Activated T-cell treated with anti-CD3 and anti-CD28 coated beads, Interleukin-2, amount 50 U/mL, for 48 hours (primary cell): ENCODE data around the gene TENT4B.
A peak's percentile ranks its signal among the peaks of the same experiment; 100 is the strongest.
"Not testable (repeated sequence)": the region's sequence is repeated elsewhere in the genome, so short reads cannot be mapped to it uniquely, and the experiment has no call there.

Experiments
- DNase-seq, 2 experiments: peaks; one replicate each; pipeline ENCODE4 v3.0.0-alpha.2; 2020

TENT4B gene

DNA sequence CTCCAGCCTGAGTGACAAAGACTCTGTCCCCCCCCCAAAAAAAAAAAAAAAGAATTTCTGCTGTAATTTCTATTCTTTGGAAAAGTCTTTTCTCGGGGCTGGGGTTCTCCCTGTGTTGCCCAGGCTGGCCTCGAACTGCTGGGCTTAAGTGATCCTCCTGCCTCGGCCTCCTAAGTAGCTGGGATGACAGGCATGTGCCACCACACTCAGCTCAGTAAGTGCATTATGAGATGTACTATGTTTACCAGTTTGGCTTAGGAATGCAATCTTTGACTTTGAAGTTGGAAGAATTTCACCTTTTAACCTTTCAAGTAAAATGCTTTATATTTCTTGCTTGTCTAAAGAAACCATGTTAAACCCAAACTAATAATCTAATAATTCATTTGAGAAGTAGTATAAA, 85.2 kb downstream of the TENT4B start:
- DNase-seq = no peak

DNA sequence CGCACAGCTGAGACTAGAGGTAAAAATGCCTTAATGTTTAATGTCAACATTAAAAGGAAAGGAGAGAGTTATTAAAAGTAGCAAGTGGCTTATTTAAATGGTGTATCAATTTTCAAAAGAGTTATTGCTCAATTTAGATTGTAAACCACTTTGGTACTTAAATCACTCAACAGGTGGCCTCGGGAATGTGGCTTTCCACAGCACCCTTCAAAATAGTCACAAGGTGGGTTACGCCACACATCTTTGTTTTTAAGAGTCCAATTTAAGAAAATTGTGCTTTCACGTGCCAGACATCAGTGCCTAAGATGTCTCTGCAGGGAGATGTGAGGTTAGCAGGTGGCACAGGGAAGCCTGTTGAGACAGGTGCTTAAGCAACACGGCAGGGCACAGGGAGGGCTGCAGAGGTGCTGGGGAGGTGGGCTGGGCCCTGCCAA, 85.8 kb downstream of the TENT4B start:
- DNase-seq = no peak

DNA sequence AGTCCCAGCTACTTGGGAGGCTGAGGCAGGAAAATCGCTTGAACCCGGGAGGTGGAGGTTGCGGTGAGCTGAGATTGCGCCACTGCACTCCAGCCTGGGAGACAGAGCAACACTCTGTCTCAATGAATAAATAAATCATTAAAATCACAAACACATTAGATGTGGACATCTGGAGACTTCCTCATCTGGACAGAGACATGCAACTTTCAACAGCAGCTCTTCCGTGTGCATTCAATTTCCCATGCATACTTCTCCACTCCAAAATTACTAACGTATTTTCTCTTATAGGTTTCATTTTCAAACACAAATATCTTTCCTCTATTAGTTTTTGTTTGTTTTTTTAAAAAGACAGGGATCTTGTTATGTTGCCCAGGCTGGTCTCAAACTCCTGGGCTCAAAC, 89.9 kb downstream of the TENT4B start:
- not testable (repeated sequence) for DNase-seq

DNA sequence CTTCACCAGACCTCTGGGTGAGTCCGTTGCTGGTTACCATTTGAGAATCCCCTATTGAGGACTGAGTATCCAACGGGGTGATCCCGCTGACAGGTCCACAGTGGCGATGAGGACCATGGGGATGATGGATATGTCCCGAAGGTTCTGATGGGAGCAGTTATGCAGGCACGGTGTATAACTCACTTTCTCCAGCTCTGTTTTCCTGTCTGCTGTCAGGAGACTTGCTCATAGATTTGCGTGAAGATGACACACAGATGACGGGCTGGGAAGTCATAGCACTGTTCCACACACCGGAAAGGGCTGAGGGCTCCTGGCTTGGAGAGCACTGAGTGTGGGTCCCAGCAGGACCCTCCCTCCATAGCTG, 91.0 kb downstream of the TENT4B start:
- DNase-seq = no peak

DNA sequence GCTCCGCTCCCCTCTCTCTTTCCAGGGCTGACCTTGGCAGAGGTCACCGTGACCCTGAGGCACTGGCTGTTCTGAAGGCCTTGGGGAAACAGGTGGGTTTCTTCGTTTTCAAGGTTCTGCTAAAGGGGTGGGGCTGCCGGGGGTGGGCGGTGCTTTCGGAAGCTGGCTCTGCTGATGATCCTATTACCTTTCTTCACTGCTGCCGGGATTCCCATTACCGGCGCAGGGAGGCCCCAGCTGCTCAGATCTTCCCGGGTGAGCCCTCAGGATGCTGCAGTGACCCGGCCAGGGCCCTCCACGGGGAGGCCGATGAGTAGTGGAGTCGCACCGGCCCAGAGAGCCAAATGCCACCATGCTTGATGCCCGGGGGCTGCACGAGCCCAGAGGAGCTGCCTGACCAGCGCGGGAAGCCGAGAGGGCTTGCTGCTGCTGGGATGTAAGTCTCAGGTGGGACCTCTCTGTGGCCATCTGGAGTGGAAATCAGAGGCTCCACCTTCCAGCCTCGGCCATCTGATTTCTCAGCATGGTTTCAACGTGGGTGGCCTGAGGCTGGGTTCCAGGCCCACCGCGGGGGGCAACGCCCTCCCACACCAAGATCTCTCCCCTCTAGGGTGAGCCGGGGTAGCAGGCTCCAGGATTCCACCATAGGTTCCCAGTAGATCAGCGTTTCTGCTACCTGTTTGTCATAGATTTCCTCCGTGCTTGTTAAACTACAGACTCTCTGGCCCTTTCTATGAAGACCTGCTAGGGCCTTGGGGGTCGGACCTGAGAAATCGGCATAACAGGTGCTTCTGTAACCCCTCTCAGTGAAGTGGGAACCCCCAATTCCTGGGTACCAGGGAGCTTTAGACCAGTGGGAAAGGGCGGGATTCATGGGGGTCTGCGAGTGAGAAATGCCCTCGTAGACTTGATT, 91.7 kb downstream of the TENT4B start:
- no peak for DNase-seq

DNA sequence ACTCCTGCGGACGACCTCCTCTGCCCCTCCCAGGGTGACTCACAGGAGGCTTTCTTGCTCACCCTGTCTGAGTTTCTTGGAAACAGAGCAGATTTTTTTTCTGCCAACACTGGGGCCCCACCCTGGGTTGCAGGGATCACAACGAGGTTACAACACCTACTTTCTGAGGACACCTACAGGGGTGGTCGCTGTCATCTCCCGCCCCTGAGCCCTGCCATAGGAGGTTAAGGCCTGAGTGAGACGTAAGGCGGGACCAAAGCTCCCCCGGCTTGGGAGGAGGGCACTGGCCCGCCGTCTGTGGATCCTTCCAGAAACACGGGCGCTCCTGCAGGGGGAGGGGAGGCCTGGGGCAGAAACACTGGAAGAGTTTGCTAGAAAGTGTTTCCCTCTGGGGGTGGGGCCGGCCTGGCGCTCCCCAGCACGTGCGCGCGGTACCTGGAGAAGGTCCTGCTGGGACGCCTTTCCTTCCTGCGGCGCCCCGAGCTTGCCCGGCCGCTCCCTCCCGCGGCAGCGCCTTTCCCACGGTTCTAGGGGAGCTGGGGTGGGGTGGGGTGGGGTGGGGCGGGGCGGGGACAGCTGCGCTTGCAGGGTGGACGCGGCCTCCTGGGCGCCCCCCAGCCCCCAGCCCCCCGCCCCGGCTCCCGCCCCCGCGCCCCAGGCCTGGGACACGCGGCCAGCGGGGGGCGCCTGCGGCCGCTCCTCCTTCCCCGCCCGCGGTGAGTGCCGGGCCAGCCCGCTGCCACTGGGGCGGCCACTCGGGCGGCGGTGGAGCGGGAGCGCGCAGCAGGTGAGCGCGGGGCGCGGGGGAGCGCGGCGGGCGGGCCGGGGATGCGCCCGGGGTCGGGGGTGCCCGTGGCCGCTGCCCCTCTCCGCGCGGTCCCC, 92.6 kb downstream of the TENT4B start:
- DNase-seq = peak; percentile 78 to 81

DNA sequence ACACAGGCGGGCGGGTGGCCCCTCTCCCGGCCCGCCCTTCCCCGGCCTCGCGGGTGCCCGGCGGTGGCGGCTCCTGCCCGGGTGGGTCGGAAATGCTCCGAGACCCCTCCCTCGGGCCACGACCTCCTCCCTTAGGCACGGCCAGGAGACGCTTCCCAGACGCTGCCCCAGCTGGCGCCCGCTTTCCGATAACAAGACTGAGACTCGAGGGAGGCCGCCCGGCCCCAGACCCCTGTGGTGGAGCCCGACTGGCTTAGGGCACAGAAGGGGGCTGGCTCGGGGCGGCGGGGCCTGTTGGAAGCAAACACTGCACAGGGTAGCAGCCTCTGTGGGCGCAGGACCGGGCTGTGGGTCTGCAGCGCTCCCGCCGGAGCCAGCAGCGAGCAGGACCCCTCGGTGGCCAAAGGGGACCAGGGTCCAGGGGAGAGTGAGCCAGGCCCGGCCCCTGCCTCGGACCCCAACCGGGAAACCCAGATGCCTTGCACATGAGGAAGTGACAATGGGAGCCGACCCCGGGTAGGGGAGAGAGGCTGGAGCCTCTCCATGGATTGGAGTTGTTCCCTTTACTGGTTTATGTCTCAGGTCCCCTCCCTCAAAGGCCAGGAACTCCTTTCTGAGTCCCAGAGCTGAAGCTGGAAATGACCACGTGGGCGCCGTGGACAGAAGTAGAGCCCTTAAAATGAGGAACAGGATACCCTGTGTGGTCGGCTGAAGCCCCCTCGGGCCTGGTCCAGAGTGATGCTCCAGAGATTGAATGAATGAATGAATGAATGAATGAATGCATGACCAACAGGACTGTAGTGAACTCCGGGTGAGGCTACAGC, 93.4 kb downstream of the TENT4B start:
- DNase-seq = peak in 1 of 2 experiments; percentile 44

DNA sequence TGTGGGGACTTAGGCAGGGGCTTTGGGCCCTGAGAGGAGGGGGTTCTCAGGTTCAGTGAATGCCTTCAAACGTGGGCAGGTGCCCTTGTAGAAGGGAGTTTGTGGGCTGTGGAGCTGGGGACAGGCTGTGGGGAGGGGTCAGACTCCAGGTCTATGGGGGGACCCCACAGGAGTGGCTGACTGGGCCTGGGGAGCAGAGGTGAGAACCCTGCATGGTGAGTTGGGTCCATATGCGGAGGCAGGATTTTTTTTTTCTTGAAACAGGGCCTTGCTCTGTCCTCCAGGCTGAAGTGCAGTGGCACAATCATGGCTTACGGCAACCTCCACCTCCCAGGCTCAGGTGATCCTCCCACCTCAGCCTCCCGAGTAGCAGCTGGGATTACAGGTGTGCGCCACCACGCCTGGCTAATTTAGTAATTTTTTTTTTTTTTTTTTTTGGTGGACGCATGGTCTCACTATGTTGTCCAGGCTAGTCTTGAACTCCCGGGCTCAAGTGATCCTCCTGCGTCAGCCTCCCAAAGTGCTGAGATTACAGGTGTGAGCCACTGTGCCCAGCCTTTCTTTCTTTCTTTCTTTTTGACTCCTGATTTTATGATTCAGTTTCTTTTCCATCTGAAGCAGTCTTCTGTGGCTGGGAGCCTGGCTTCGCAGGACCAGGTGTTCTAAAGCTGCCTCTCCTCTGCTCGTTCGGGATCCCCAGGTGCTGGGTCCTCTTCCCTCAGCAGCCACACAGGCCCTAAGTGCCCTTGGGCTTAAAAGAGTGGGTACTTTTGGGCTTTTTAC, 94.2 kb downstream of the TENT4B start:
- no peak for DNase-seq

DNA sequence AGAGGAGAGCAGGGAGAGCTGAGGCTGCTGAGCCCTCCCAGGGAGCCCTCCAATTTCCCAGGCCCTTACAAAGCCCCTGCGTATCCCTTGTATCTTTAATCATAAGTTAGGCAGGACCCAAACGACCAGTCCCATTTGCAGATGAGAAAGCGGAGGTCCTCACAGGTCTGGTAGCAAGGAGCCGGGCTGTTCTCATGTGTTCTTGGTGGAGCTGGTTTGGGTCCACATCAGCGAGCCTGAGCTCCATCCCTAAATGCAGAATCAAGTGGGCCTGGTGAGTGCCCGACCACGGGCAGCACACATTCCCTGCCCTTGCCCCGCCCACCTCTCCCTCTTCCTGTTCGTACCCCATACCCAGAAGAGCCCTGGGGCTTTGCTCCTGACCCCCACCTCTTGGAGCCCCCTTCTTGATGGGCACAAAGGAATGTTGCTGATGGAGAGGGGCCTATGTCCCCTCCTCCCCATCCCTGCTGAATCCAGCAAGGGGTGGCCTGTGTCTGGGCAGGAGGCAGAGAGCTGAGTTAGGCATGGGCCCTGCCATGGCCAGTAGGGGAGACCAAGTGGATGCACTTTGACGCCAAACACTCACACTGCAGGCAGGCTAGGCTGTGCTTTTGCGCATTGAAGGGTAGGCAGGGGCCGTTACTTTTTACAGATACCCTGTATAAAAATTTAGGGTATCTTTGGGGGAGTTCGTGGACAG, 95.0 kb downstream of the TENT4B start:
- no peak for DNase-seq

DNA sequence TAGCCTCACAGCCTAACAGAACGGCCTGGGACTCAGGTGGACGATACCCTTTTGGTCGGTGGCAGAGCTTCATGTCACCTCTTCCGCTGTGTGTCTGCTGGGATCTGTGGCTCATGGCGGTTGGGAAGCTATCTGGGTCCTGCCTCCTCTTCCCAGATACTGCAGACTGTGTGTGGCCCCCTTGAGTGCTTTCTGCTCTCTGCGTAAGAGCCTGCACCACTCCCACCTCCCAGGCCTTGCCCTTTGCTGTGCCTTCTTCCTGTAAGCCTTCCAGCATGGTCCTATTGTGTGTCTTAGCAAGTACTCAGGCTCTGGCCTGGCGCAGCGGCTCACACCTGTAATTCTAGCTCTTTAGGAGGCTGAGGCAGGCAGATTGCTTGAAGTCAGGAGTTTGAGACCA, 95.7 kb downstream of the TENT4B start:
- no peak for DNase-seq

DNA sequence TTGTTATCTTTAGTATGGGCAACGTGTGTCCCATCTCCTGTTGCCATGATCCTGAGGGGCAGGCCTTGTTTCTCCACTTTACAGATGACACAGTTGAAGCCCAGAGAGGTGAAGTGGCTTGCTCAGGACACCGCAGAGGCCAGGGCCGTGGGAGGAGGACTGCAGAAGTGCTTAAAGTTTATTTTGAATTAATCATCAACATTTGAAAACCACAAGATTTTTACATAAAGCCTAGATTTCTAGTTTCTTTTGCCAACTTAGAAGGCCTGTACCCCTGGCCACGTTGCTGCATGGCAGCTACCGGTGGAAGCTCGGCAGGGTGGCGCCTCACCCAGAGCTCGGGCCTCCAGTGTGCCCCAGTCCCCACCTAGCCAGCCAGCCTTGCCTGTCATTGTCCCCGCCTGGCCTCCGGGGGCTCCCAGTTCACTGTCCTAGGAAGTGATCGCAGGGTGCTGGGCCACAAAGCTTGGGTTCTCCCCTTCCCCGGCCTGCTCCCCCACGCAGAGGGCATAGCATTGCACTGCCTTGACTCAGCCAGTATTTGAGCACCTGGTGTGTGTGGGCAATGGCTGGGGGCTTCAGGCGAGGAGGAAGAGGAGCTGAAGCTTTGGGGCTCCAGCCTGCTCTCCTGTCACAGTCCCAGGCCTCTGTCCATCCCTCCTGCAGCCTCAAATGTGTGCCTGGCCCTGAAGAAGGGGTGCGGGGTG, 98.4 kb downstream of the TENT4B start:
- DNase-seq = no peak

DNA sequence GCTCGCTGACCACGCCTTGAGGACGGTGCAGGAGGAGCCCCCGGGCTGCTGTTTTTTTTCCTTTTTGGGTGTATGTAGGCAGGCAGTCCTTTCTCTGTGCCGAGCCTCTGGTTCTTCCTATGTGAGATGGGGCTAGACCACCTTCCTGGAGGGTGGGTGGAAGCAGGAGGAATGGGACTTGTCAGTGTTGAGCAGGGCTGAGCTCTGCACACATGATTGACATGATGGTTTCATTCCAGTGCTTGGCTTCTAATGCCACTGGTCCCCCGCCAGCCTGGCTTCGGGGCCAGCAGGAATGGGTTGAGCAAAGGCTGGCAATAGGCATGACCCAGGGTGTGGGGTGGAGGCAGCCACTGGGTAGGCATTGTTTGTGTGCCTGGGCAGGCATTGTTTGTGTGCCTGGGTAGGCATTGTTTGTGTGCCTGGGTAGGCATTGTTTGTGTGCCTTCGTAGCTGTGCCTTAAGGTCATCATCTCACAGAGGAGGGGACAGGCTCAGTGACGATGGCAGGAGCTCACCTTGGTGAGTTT, 99.0 kb downstream of the TENT4B start:
- no peak for DNase-seq

DNA sequence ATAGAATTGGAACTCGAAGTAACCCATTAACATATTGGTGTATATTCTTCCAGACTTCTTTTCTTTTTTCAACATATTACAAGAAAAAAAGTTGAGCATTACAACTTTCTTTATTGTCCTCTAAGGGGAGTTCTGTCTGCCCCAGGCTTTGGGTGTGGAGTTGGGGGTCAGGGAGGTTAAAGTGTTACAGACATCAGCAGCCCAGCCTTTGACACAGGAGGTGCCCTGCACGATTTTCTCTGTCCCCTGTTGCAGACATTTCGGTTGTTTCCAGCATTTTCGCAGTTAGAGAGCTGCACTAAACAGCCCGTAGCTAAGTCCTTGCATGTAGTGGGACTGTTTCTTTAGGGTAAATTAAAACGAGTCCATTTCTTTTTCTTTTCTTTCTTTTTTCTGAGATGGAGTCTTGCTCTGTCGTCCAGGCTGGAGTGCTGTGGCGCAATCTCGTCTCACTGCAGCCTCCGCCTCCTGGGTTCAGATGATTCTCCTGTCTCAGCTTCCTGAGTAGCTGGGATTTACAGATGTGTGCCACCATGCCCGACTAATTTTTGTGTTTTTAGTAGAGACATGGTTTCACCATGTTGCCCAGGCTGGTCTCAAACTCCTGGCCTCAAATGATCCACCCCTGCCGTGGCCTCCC, 99.9 kb downstream of the TENT4B start:
- DNase-seq = no peak

DNA sequence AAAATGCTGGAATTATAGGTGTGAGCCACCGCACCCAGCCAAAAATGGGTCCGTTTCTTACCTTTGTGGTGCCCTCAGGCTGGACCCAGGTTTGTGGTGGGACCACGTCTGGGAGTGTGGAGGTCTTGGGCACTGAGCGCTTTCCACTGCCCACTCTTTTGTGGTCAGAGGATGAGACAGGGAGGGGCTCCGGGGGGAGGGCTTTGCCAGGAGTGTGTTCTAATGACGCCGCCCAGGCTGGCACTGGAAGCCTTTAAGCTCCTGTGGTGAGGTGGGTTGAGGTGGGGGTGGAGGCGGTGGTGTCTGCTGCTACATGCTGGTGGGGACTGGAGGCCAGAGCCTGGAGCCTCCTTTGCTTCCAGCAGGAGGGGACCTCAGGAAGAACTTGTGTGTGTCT, 100.4 kb downstream of the TENT4B start:
- DNase-seq = no peak

DNA sequence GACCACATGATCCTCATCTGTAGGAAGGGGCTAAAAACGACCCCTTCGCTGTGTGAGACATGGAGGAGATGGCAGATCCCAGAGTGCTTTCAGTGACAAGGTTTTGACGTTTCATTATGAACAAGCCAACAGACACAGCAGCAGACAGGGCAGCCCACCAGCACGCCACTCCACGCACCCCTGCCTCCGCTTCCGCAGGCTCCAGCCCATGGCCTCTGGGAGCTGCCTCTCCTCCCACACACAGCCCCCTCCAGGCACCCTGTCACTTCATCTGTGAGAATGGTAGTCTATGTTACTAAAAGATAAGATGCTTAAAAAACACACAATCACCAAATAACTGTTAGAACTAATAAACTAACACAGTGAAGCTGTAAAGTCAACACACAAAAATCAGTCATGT, 101.0 kb downstream of the TENT4B start:
- no peak for DNase-seq

DNA sequence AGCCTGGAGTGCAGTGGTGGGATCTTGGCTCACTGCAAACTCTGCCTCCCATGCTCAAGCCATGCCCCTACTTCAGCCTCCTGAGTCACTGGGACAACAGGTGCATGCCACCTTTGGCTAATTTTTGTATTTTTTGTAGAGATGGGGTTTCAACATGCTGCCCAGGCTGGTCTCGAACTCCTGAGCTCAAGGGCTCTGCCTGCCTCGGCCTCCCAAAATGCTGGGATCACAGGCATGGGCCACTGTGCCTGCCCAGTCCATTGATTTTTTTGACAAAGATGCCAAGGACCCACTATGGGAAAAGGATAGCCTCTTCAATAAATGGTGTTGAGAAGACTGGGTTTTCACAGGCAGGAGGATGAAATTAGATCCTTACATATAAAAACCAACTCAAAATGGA, 102.4 kb downstream of the TENT4B start:
- DNase-seq = no peak

DNA sequence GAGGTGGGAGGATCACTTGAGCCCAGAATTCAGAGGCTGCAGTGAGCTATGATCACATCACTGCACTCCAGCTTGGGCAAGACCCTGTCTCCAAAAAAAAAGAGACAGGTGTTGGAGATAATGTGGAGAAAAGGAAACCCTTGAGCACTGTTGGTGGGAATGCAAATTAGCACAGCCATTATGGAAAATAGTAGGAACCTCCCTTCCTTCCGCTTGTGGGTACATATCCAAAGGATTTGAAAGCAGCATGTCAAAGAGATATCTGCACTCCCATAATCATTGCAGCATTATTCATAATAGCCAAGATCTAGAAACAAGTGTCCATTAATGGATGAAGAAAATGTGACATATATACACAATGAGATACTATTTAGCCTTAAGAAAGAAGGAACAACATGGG, 103.5 kb downstream of the TENT4B start:
- DNase-seq = no peak

DNA sequence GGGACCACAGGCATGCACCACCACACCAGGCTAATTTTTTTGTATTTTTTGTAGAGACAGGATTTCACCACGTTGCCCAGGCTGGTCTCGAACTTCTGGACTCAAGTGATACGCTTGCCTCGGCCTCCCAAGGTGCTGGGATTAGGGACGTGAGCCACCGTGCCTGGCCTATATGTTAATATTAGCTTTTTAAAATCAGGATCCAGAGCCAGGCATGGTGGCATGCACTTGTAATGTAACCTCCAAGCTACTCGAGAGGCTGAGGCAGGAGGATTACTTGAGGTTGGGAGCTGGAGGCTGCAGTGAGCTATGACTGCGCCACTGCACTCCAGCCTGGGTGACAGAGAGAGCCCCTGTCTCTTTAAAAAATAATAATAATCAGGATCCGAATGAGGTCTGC, 104.8 kb downstream of the TENT4B start:
- no peak for DNase-seq

DNA sequence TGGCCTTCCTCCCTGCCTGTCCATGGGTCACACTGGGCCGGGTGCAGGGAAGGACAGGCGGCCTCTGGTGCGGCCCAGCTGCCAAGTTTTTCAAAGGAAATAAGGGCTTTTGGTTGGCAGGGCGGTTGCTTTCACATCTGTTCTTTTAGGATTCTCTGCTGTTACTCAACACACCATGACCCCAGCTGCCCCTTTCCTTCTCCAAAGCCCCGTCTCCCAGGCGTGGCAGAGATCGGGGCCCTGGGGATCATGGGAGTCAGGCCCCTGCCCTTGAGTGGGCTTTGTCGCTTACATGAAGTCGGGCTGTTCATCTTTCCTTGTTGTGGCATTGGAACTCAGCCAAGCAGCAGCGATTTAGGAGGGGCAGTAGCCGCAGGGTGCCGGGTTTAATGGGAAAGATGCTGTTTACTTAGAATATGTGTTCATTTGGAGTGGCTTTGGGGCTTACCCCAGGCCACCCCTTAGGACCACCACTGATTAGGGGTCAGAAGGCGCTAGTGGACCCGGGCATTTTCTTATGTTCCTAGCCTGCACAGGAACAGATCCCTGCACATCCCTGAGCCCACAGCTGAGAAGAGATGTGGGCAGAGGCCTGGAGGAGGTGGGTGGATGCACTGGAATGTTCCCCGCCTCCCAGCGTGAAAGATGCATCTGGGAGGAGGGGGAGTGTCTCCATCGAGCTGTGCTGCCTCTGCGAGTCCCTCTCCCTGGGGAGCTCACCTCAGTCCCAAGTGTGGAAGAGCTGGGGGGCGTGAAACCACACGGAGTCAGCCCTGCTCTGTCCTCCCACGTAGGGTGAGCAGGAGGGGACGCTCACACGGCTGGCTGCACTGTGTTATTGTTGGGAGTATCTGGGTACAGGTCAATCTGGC, 106.5 kb downstream of the TENT4B start:
- DNase-seq = no peak
